ENCODE measurements around the gene MBP. TPM values are rescaled to one million over a fixed set of nuclear protein-coding genes. Genes with fewer than 3 reads are reported as not detected.
A peak's percentile ranks its signal among the peaks of the same experiment; 100 is the strongest.

The MBP gene
- total RNA-seq, 1 donor from 2014 or later, result 9.7 TPM

GRCh38 chr18:77089723-77090285 is 42.8 kb downstream of the MBP start:
- peaks cover 5% of the 10 kb centered on the region for H3K36me3 Mint-ChIP-seq (ENCODE audit: low read depth, unreplicated experiment)
- no peak for DNase-seq (ENCODE audit: low spot score)
- H3K9me3 Mint-ChIP-seq (ENCODE audit: unreplicated experiment), result no peaks in the 10 kb centered on the region
- peaks cover 13% of the 10 kb centered on the region for H3K4me1 Mint-ChIP-seq (ENCODE audit: unreplicated experiment)
- no peak overlapping the region for H3K4me3 Mint-ChIP-seq (ENCODE audit: unreplicated experiment)
- no peak for TF ChIP-seq CTCF (IDR thresholded peaks at IDR 0.05; ENCODE audit: unreplicated experiment)
- peaks cover 8% of the 10 kb centered on the region for H3K27me3 Mint-ChIP-seq (ENCODE audit: unreplicated experiment)
- no peak overlapping the region for H3K27ac Mint-ChIP-seq (ENCODE audit: unreplicated experiment)

GRCh38 chr18:77088963-77089722 is 43.4 kb downstream of the MBP start:
- H3K9me3 Mint-ChIP-seq (ENCODE audit: unreplicated experiment), result no peaks in the 10 kb centered on the region
- no peak for TF ChIP-seq CTCF (IDR thresholded peaks at IDR 0.05; ENCODE audit: unreplicated experiment)
- no peak for DNase-seq (ENCODE audit: low spot score)
- peaks cover 13% of the 10 kb centered on the region for H3K4me1 Mint-ChIP-seq (ENCODE audit: unreplicated experiment)
- H3K27me3 Mint-ChIP-seq (ENCODE audit: unreplicated experiment), result peaks cover 8% of the 10 kb centered on the region
- no peak overlapping the region for H3K27ac Mint-ChIP-seq (ENCODE audit: unreplicated experiment)
- peaks cover 5% of the 10 kb centered on the region for H3K36me3 Mint-ChIP-seq (ENCODE audit: low read depth, unreplicated experiment)
- no peak overlapping the region for H3K4me3 Mint-ChIP-seq (ENCODE audit: unreplicated experiment)

DNA sequence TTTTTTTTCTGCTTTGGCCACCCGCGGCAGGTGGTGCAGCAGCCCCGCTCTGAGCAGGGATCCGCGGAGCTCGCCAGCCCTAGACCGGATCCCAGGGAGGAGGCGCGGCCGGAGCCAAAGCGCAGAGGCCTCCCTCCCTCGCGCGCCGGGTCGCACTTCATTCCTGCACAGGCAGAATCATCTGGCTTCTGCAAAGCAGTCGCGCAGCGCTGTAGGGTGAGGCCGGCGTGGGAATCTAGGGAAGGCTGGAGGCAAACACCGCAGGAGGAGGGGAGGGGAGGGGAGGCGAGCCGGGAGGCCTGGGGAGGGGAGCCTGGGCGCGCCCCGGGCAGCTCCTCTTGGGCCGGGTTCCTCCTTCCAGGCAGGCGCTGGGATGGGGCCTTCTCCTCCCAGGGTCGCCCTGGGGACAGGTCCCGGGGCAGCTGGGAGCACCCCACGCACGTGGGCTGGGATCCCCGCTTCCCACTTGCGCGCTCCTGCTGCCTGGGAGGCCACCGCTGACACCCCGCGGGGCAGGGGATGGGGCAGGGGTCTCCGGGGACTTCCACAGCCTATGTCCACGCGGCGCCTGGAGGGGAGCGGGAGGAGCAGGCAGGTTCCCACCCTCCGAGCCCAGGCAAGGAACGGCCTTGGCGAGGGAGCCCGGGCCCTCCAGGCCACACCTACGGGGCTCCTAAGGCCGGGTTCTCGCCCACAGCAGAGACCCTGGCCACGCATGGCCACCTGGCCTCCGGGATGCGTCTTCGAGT is 45.0 kb downstream of the MBP start:
- H3K36me3 Mint-ChIP-seq (ENCODE audit: low read depth, unreplicated experiment), result peaks cover 5% of the 10 kb centered on the region
- H3K9me3 Mint-ChIP-seq (ENCODE audit: unreplicated experiment), result no peaks in the 10 kb centered on the region
- peak overlapping the region; percentile 77 for H3K4me3 Mint-ChIP-seq (ENCODE audit: unreplicated experiment)
- peaks cover 8% of the 10 kb centered on the region for H3K27me3 Mint-ChIP-seq (ENCODE audit: unreplicated experiment)
- no peak overlapping the region for H3K27ac Mint-ChIP-seq (ENCODE audit: unreplicated experiment)
- H3K4me1 Mint-ChIP-seq (ENCODE audit: unreplicated experiment), result peaks cover 13% of the 10 kb centered on the region
- no peak for TF ChIP-seq CTCF (IDR thresholded peaks at IDR 0.05; ENCODE audit: unreplicated experiment)
- DNase-seq (ENCODE audit: low spot score), result peak; percentile 59

GRCh38 chr18:77086656-77087392 is 45.8 kb downstream of the MBP start:
- H3K4me1 Mint-ChIP-seq (ENCODE audit: unreplicated experiment), result peaks cover 13% of the 10 kb centered on the region
- H3K27me3 Mint-ChIP-seq (ENCODE audit: unreplicated experiment), result peaks cover 3% of the 10 kb centered on the region
- peak overlapping the region; percentile 77 for H3K4me3 Mint-ChIP-seq (ENCODE audit: unreplicated experiment)
- H3K27ac Mint-ChIP-seq (ENCODE audit: unreplicated experiment), result peak overlapping the region; percentile 32
- DNase-seq (ENCODE audit: low spot score), result peak; percentile 33
- peaks cover 5% of the 10 kb centered on the region for H3K36me3 Mint-ChIP-seq (ENCODE audit: low read depth, unreplicated experiment)
- TF ChIP-seq CTCF (IDR thresholded peaks at IDR 0.05; ENCODE audit: unreplicated experiment), result no peak
- H3K9me3 Mint-ChIP-seq (ENCODE audit: unreplicated experiment), result no peaks in the 10 kb centered on the region
